Measurements from ENCODE around the gene POC1A.

POC1A gene

DNA sequence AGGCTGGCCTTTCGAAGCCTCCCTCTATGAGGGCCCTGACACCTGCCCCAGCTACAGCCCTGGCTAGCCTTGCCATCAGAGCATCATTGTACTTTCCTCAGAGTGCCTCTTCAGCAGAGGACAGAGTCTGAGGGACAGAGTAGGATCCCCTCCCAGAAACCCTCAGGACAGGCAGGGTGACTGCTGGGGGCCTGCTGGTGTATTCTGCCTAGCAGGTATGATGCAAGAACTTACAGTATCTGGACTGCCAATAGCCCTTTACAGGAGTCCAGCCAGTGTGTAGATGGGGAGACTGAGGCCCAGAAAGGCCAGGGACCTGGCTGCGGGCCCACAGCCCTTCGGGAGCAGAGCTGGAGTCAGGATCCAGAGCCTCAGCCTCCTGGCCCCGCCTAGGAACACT, 116.9 kb downstream of the POC1A start:
- TF ChIP-seq CREB1 (IDR thresholded peaks at IDR 0.05; ENCODE audit: low read depth): no peak
- no peak for TF ChIP-seq TAF1 (IDR thresholded peaks at IDR 0.05; ENCODE audit: low read depth)
- no peak for TF ChIP-seq RAD21 (IDR thresholded peaks at IDR 0.05; ENCODE audit: low read depth)
- TF ChIP-seq TEAD4 (IDR thresholded peaks at IDR 0.05): no peak
- TF ChIP-seq ZBTB7A (IDR thresholded peaks at IDR 0.05; ENCODE audit: low read depth): no peak
- TF ChIP-seq CEBPB (IDR thresholded peaks at IDR 0.05): no peak
- TF ChIP-seq REST (IDR thresholded peaks at IDR 0.05; ENCODE audit: low read depth): no peak
- TF ChIP-seq TCF12 (IDR thresholded peaks at IDR 0.05; ENCODE audit: low read depth): no peak
- no peak for TF ChIP-seq MAX (IDR thresholded peaks at IDR 0.05)
- TF ChIP-seq EP300 (IDR thresholded peaks at IDR 0.05; ENCODE audit: borderline replicate concordance): no peak
- TF ChIP-seq YY1 (IDR thresholded peaks at IDR 0.05; ENCODE audit: low read depth): no peak

- no peak for TF ChIP-seq CREB1 (IDR thresholded peaks at IDR 0.05; ENCODE audit: low read depth)
- TF ChIP-seq RAD21 (IDR thresholded peaks at IDR 0.05; ENCODE audit: low read depth): peak; percentile 22
- no peak for TF ChIP-seq REST (IDR thresholded peaks at IDR 0.05; ENCODE audit: low read depth)
Observed at GRCh38 chr3:52036829-52037228, 117.4 kb downstream of the POC1A start.

DNA sequence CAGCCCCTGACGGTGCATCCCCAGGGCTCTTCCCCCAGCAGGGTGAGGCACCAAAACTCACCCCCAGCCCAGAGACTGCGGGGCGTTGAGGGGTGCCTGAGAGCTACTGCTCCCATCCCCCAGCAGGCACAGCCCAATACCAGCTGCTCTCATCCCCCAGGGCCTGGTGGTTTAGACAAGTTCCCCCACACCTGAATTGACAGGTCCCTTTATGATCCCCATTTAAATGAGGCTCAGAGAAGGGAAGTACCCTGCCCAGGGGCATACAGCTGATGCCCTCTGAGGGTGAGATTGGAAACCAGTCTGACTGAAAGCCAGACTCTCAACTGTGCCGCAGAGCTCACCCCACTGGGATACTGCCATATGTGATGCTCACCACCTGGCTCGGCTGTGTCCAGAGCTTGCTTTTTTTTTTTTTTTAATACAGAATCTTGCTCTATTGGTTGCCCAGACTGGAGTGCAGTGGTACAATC, 118.0 kb downstream of the POC1A start:
- TF ChIP-seq NFIC (IDR thresholded peaks at IDR 0.05) (no peak), RAD21 (IDR thresholded peaks at IDR 0.05; ENCODE audit: low read depth) (no peak), YY1 (IDR thresholded peaks at IDR 0.05; ENCODE audit: low read depth) (no peak), TEAD4 (IDR thresholded peaks at IDR 0.05) (no peak), REST (IDR thresholded peaks at IDR 0.05; ENCODE audit: low read depth) (no peak), FOXM1 (IDR thresholded peaks at IDR 0.05; ENCODE audit: borderline replicate concordance, low read depth) (no peak), MAX (IDR thresholded peaks at IDR 0.05) (no peak), CREB1 (IDR thresholded peaks at IDR 0.05; ENCODE audit: low read depth) (no peak), USF1 (IDR thresholded peaks at IDR 0.05) (no peak), TAF1 (IDR thresholded peaks at IDR 0.05; ENCODE audit: low read depth) (no peak), EP300 (IDR thresholded peaks at IDR 0.05; ENCODE audit: borderline replicate concordance) (no peak), TCF12 (IDR thresholded peaks at IDR 0.05; ENCODE audit: low read depth) (no peak), ZBTB7A (IDR thresholded peaks at IDR 0.05; ENCODE audit: low read depth) (no peak), EGR1 (IDR thresholded peaks at IDR 0.05) (no peak), CEBPB (IDR thresholded peaks at IDR 0.05) (no peak)

DNA sequence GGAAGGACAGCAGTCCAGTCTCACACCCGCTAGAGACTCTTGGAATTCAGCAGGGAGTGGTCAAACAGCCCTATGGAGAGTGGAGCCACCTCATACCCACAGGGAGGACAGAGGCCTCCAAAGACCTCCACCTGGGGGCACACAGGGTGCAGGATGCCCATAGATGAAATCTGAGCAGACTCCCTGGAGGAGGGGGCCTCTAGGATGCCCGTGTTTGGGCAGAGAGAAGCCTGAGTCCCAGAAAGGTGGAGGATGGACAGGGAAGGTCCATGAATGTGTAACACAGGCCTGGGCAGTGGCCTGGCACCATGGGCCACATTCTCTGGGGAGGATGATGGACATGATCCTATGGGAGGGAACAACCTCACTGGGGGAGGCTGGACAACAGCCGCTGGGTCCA, 119.6 kb downstream of the POC1A start:
- no peak for TF ChIP-seq YY1 (IDR thresholded peaks at IDR 0.05; ENCODE audit: low read depth)
- TF ChIP-seq REST (IDR thresholded peaks at IDR 0.05; ENCODE audit: low read depth): no peak
- TF ChIP-seq NFIC (IDR thresholded peaks at IDR 0.05): no peak
- no peak for TF ChIP-seq USF1 (IDR thresholded peaks at IDR 0.05)
- TF ChIP-seq EGR1 (IDR thresholded peaks at IDR 0.05): no peak
- TF ChIP-seq TAF1 (IDR thresholded peaks at IDR 0.05; ENCODE audit: low read depth): no peak
- TF ChIP-seq CEBPB (IDR thresholded peaks at IDR 0.05): no peak
- TF ChIP-seq TEAD4 (IDR thresholded peaks at IDR 0.05): no peak
- TF ChIP-seq FOXM1 (IDR thresholded peaks at IDR 0.05; ENCODE audit: borderline replicate concordance, low read depth): no peak
- no peak for TF ChIP-seq RAD21 (IDR thresholded peaks at IDR 0.05; ENCODE audit: low read depth)
- no peak for TF ChIP-seq EP300 (IDR thresholded peaks at IDR 0.05; ENCODE audit: borderline replicate concordance)
- TF ChIP-seq ZBTB7A (IDR thresholded peaks at IDR 0.05; ENCODE audit: low read depth): no peak
- no peak for TF ChIP-seq CREB1 (IDR thresholded peaks at IDR 0.05; ENCODE audit: low read depth)

Data from Ishikawa (cell line).